K562 (cell line): ENCODE data around the gene TRERF1. TPM values are rescaled to one million over a fixed set of nuclear protein-coding genes. Genes with fewer than 3 reads are reported as not detected.

Experiments used
- ATAC-seq: fragments of 200-7000 bp; cut with Tn5 transposase; 3 replicates; pipeline ENCODE4 v1.9.1; 2020; ENCODE audit warnings: moderate library complexity
- BruUV-seq: library from RNA; stranded (reverse); fragments of 400-500 nt; replicated peaks from 2 replicates; lab custom pipeline; 2021; lab: Mats Ljungman, UMichigan
- CTCF ChIA-PET: fragments of 300-600 bp; formaldehyde crosslinking; extraction: SDS; loops from one replicate; lab custom pipeline; 2021; ENCODE audit warnings: low intra/inter-chr PET ratio; lab: Yijun Ruan, JAX
- POLR2A ChIA-PET: fragments of 300-600, 350-650 bp; sonication (Branson Sonifier 250); formaldehyde crosslinking; extraction: SDS; loops from one replicate; lab custom pipeline; 2021; ENCODE audit warnings: antibody characterized with exemption, inconsistent platforms; lab: Yijun Ruan, JAX
- DNase-seq, 4 experiments: peaks; one replicate each; pipeline versions ENCODE4 v3.0.0 to v3.0.0-alpha.2; 2011 to 2018; ENCODE audit warnings: low spot score in 3 of 4, mixed read lengths in 3 of 4; ENCODE audit errors: extremely low read depth in 1 of 4
- FAIRE-seq: peaks from 2 replicates; lab custom pipeline; 2011; peaks lifted over from hg19 to GRCh38; lab: Jason Lieb, UNC
- H2AFZ ChIP-seq: 2 replicates; pipeline ENCODE4 v1.6.0; 2011; ENCODE audit warnings: low read depth, low read length, control low read depth, inconsistent platforms
- H3K27ac ChIP-seq: fragments of 200-600 bp; 3 replicates; pipeline ENCODE4 v1.8.0; 2011; ENCODE audit warnings: low read depth, mild to moderate bottlenecking, control low read depth, inconsistent platforms, low read length, moderate library complexity, mixed read lengths; ENCODE audit errors: extremely low read depth
- H3K27me3 ChIP-seq, 2 experiments: fragments of 300-600 bp in 1 of 2; 2 replicates in 1 of 2; 3 replicates in 1 of 2; pipeline versions ENCODE4 v1.6.0 to v1.8.0; 2011; ENCODE audit warnings: inconsistent platforms in 2 of 2, low read length in 2 of 2, mild to moderate bottlenecking in 1 of 2, mixed read lengths in 1 of 2, moderate library complexity in 1 of 2; ENCODE audit not compliant: control insufficient read depth in 2 of 2, insufficient read depth in 2 of 2
- H3K36me3 ChIP-seq: fragments of 300-600 bp; 3 replicates; pipeline ENCODE4 v1.8.0; 2011; ENCODE audit warnings: mild to moderate bottlenecking, low read length, inconsistent platforms; ENCODE audit not compliant: control insufficient read depth, insufficient read depth
- H3K4me1 ChIP-seq, 2 experiments: fragments of 200-600 bp in 1 of 2; replicated peaks in 1 of 2; 2 replicates in 1 of 2; 3 replicates in 1 of 2; pipeline versions ENCODE4 v1.5.1 to v1.8.0; 2011; ENCODE audit warnings: inconsistent platforms in 2 of 2, low read length in 2 of 2, mild to moderate bottlenecking in 1 of 2, mixed read lengths in 1 of 2, moderate library complexity in 1 of 2; ENCODE audit not compliant: control insufficient read depth in 2 of 2, insufficient read depth in 2 of 2
- H3K4me2 ChIP-seq: 2 replicates; pipeline ENCODE4 v1.6.1; 2011; ENCODE audit warnings: low read length, control low read depth, inconsistent platforms, mixed read lengths; ENCODE audit not compliant: insufficient read depth
- H3K4me3 ChIP-seq: fragments of 200-600 bp; sonication (generic), shearing (Covaris generic); 2 replicates; pipeline ENCODE4 v1.5.1; 2016; ENCODE audit warnings: control low read depth, inconsistent platforms
- H3K79me2 ChIP-seq: fragments of 200-600 bp; 3 replicates; pipeline ENCODE4 v1.8.0; 2011; ENCODE audit warnings: low read length, inconsistent platforms; ENCODE audit not compliant: control insufficient read depth, insufficient read depth
- H3K9ac ChIP-seq, 2 experiments: 2 replicates each; pipeline versions ENCODE4 v1.6.0 to v1.6.1; 2011; ENCODE audit warnings: low read depth in 2 of 2, low read length in 2 of 2, control low read depth in 1 of 2, inconsistent platforms in 1 of 2, mild to moderate bottlenecking in 1 of 2, mixed read lengths in 1 of 2; ENCODE audit not compliant: insufficient read depth in 1 of 2
- H3K9me1 ChIP-seq: one replicate; pipeline ENCODE4 v1.6.0; 2011; ENCODE audit warnings: inconsistent platforms, mild to moderate bottlenecking, low read length, moderate library complexity; ENCODE audit not compliant: control insufficient read depth, insufficient read depth
- H3K9me3 ChIP-seq: replicated peaks from 2 replicates; pipeline ENCODE4 v1.5.1; 2011; ENCODE audit warnings: low read depth, low read length, inconsistent platforms; ENCODE audit not compliant: control insufficient read depth, insufficient read depth
- H4K20me1 ChIP-seq: replicated peaks from 2 replicates; pipeline ENCODE4 v1.6.1; 2011; ENCODE audit warnings: low read length, inconsistent platforms, mixed read lengths; ENCODE audit not compliant: control insufficient read depth, insufficient read depth
- ESRRA ChIP-seq: fragments of 450-650 bp; IDR thresholded peaks from 2 replicates; pipeline ENCODE4 v1.6.1; 2014; ENCODE audit warnings: low read depth, mild to moderate bottlenecking, moderate library complexity, borderline replicate concordance
- FOXP1 ChIP-seq: sonication (generic); formaldehyde crosslinking; IDR thresholded peaks from 2 replicates; pipeline ENCODE4 v1.8.0; 2022; ENCODE audit warnings: mild to moderate bottlenecking, missing genetic modification reagents
- GATAD2A ChIP-seq: fragments of 450-650 bp; IDR thresholded peaks from 2 replicates; pipeline ENCODE4 v1.6.1; 2017
- HSF4 ChIP-seq: fragments of 250-450 bp; sonication (Bioruptor Pico); IDR thresholded peaks from 2 replicates; pipeline ENCODE4 v2.1.2; 2022; ENCODE audit warnings: mild to moderate bottlenecking, moderate library complexity, borderline replicate concordance
- MCM7 ChIP-seq, 2 experiments: fragments of 450-650 bp; IDR thresholded peaks; 2 replicates each; pipeline ENCODE4 v1.6.1; 2016 to 2018
- RHOXF2B ChIP-seq: fragments of 250-450 bp; sonication (Bioruptor Pico); conservative IDR thresholded peaks from 2 replicates; pipeline ENCODE4 v1.5.1; 2021
- TCF3 ChIP-seq: sonication (generic); formaldehyde crosslinking; IDR thresholded peaks from 2 replicates; pipeline ENCODE4 v1.4.0; 2020; ENCODE audit warnings: mild to moderate bottlenecking, missing genetic modification reagents
- ZNF436 ChIP-seq: fragments of 250-450, 450-650 bp; sonication (Bioruptor Pico); formaldehyde crosslinking; IDR thresholded peaks from 2 replicates; pipeline ENCODE4 v1.7.0; 2020; ENCODE audit warnings: mild to moderate bottlenecking
- ZNF57 ChIP-seq: fragments of 450-650 bp; formaldehyde crosslinking; IDR thresholded peaks from 2 replicates; pipeline ENCODE4 v1.4.0; 2020; ENCODE audit warnings: mild to moderate bottlenecking, moderate library complexity
- WGBS: fragments of 100-300 bp; shearing (Covaris generic); methylation state at CpG from one replicate; pipeline ENCODE4 v1.1.6; 2016; ENCODE audit warnings: low coverage, mixed read lengths; ENCODE audit not compliant: insufficient coverage; ENCODE audit errors: missing lambda C conversion rate; 5-methylcytosine and 5-hydroxymethylcytosine counted together
- in situ Hi-C: fragments of 300-500 bp; cut with MboI; formaldehyde crosslinking; loops from 4 replicates; pipeline ENCODE4 v1.15.0; 2018; ENCODE audit warnings: inconsistent platforms, mixed read lengths
- intact Hi-C: fragments of 100-400 bp; cut with micrococcal nuclease; formaldehyde crosslinking; loops from 2 replicates; pipeline ENCODE4 v1.14.2; 2022
- polyA plus RNA-seq, 8 experiments: library from polyadenylated mRNA; depleted of rRNA in 4 of 8; stranded (reverse) in 5 of 8; unstranded in 3 of 8; fragments of >200 nt; fragmentation: Nextera tagmentation in 2 of 8; fragmentation: Illumina TruSeq in 1 of 8; extraction: Ambion mirVana in 2 of 8; extraction: Trizol in 1 of 8; gene quantifications; 2 replicates each; pipeline versions ENCODE4 v1.2.1 to v1.2.3, GENCODE V29; 2011 to 2014; ENCODE audit warnings: inconsistent platforms in 1 of 8, missing spikeins in 1 of 8
- total RNA-seq, 7 experiments: library from RNA; depleted of rRNA in 6 of 7; stranded (reverse); fragments of >200 nt in 6 of 7; fragmentation: Illumina TruSeq in 2 of 7; extraction: Trizol in 2 of 7; gene quantifications; 2 replicates each; pipeline versions ENCODE4 v1.2.1 to v1.2.3, GENCODE V29; 2011 to 2021; ENCODE audit warnings: low replicate concordance in 1 of 7
- TF ChIP-seq, protein P1 (sequence below): fragments of 250-450 bp; sonication (Bioruptor Pico); IDR thresholded peaks from 2 replicates; pipeline ENCODE4 v1.8.0; 2022; ENCODE audit warnings: inconsistent platforms
- TF ChIP-seq, protein P2 (sequence below): fragments of 200-800 bp; sonication (Bioruptor generic); IDR thresholded peaks from 2 replicates; pipeline ENCODE4 v1.6.1; 2017; ENCODE audit warnings: missing genetic modification characterization, missing compliant biosample characterization
- TF ChIP-seq, protein P3 (sequence below): fragments of 450-650 bp; IDR thresholded peaks from 2 replicates; pipeline ENCODE4 v1.6.1; 2016

TRERF1 gene
- total and polyA plus RNA-seq, 9 of the 15 experiments (the other 6 are each of a cell fraction or from before 2014, with no cell fraction given), result 0.04 to 0.20 (median 0.07) TPM; not detected in 3

DNA sequence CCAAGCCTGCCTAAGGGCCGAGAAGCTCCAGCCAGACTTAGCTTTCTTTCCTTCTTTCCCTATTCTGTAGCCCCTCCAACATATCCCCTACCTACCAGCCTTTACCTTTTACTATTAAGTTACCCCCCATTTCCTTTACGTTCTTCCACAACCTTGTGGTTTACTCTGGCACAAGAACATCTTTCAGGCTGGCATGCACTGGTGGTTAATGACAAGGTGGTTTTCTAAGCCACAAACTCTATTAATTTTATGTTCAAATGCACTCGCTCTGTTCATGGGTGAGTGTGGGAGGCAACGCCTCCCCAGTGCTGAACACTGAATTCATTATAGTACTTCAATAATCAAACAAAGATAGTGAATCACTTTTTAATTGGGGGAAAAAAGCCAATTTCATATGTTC is 64.4 kb downstream of the TRERF1 start (continued):
- TF ChIP-seq, protein P1, sequence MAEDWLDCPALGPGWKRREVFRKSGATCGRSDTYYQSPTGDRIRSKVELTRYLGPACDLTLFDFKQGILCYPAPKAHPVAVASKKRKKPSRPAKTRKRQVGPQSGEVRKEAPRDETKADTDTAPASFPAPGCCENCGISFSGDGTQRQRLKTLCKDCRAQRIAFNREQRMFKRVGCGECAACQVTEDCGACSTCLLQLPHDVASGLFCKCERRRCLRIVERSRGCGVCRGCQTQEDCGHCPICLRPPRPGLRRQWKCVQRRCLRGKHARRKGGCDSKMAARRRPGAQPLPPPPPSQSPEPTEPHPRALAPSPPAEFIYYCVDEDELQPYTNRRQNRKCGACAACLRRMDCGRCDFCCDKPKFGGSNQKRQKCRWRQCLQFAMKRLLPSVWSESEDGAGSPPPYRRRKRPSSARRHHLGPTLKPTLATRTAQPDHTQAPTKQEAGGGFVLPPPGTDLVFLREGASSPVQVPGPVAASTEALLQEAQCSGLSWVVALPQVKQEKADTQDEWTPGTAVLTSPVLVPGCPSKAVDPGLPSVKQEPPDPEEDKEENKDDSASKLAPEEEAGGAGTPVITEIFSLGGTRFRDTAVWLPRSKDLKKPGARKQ (CRISPR knock-in tag), result no peak

DNA sequence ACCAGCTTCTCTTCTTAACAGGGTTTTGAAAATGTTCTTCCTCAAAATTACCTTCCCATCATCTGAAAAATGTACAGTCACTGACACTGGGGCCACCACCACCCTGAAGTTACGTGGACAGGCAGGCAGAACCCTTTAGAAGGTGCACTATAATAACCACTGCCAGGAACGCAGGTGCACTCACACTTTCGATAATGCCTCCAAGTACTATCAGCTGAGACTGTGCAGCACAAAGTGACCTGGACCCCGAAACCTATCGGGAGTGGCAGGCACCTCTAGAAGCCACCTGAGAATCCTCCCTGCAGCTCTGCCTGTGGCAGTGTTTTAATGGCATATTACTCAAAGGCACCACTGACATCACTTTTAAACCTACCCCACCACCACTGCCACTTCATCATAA is 66.4 kb downstream of the TRERF1 start:
- ATAC-seq, result no peak
- Histone ChIP-seq H3K9me3 (no peaks in the 10 kb centered on the region), H3K9me1 (no peaks in the 10 kb centered on the region), H3K27ac (no peak overlapping the region), H3K36me3 (no peaks in the 10 kb centered on the region), H3K79me2 (no peaks in the 10 kb centered on the region), H3K27me3 (peaks cover 33 to 62% of the 10 kb centered on the region in 2 experiments; a peak in 4 of 5 replicates), H3K4me1 (no peaks in the 10 kb centered on the region; a peak in 1 of 5 replicates), H3K9ac (no peak overlapping the region), H2AFZ (no peak overlapping the region), H3K4me2 (no peak overlapping the region), H3K4me3 (no peak overlapping the region), H4K20me1 (no peaks in the 10 kb centered on the region)
- TF ChIP-seq RHOXF2B (CRISPR knock-in tag), result no peak
- no peak for TF ChIP-seq ZNF436 (CRISPR knock-in tag)
- no peak for TF ChIP-seq ESRRA
- TF ChIP-seq HSF4 (CRISPR knock-in tag), result no peak
- no peak for TF ChIP-seq TCF3 (CRISPR knock-in tag)
- TF ChIP-seq, protein P2, sequence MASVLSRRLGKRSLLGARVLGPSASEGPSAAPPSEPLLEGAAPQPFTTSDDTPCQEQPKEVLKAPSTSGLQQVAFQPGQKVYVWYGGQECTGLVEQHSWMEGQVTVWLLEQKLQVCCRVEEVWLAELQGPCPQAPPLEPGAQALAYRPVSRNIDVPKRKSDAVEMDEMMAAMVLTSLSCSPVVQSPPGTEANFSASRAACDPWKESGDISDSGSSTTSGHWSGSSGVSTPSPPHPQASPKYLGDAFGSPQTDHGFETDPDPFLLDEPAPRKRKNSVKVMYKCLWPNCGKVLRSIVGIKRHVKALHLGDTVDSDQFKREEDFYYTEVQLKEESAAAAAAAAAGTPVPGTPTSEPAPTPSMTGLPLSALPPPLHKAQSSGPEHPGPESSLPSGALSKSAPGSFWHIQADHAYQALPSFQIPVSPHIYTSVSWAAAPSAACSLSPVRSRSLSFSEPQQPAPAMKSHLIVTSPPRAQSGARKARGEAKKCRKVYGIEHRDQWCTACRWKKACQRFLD (CRISPR knock-in tag), result no peak
- no peak for TF ChIP-seq ZNF57
- TF ChIP-seq, protein P3, sequence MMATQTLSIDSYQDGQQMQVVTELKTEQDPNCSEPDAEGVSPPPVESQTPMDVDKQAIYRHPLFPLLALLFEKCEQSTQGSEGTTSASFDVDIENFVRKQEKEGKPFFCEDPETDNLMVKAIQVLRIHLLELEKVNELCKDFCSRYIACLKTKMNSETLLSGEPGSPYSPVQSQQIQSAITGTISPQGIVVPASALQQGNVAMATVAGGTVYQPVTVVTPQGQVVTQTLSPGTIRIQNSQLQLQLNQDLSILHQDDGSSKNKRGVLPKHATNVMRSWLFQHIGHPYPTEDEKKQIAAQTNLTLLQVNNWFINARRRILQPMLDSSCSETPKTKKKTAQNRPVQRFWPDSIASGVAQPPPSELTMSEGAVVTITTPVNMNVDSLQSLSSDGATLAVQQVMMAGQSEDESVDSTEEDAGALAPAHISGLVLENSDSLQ, result no peak
- TF ChIP-seq FOXP1 (CRISPR knock-in tag), result no peak
- no peak for TF ChIP-seq GATAD2A
- TF ChIP-seq MCM7 (IDR thresholded peaks at IDR 0.05), result no peak
- in situ Hi-C loops, result no loop called here
- no peak for FAIRE-seq
- POLR2A ChIA-PET, result interaction anchor here (0.7 kb wide), 1 partner anchor 39 kb away, joined by 3 read pairs; no protein-coding TSS in a partner anchor
- 5% methylated on average over 5 of the region's 5 CpGs for WGBS
- no TSS peak for BruUV-seq
- intact Hi-C loops, result no loop called here
- CTCF ChIA-PET, result no interaction called here
- no peak for DNase-seq
